GM12875 (cell line): ENCODE measurements around the gene POM121C.
"Not testable (repeated sequence)": the region's sequence is repeated elsewhere in the genome, so short reads cannot be mapped to it uniquely, and the experiment has no call there.

ENCODE experiments used
- H3K4me3 ChIP-seq: one replicate; pipeline ENCODE4 v1.5.1; 2011; ENCODE audit warnings: low read depth, low read length, control low read depth

The POM121C gene

DNA sequence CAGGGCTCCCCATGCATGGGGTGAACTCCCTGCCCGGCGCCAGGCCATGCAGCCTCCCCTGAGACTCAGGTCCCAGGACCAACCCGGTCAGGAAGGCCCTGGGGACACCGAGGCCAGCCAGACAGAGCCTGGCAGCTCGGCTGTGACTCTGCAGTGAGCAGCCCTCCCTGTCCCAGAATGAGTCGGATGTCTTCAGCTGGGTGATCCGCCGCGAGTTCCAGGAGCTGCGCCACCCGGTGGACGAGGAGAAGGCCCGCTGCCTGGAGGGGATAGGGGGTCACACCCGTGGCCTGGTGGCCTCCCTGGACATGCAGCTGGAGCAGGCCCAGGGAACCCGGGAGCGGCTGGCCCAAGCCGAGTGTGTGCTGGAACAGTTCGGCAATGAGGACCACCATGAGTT lies 81.4 kb downstream of the POM121C start:
- H3K4me3 ChIP-seq, result not testable (repeated sequence)

DNA sequence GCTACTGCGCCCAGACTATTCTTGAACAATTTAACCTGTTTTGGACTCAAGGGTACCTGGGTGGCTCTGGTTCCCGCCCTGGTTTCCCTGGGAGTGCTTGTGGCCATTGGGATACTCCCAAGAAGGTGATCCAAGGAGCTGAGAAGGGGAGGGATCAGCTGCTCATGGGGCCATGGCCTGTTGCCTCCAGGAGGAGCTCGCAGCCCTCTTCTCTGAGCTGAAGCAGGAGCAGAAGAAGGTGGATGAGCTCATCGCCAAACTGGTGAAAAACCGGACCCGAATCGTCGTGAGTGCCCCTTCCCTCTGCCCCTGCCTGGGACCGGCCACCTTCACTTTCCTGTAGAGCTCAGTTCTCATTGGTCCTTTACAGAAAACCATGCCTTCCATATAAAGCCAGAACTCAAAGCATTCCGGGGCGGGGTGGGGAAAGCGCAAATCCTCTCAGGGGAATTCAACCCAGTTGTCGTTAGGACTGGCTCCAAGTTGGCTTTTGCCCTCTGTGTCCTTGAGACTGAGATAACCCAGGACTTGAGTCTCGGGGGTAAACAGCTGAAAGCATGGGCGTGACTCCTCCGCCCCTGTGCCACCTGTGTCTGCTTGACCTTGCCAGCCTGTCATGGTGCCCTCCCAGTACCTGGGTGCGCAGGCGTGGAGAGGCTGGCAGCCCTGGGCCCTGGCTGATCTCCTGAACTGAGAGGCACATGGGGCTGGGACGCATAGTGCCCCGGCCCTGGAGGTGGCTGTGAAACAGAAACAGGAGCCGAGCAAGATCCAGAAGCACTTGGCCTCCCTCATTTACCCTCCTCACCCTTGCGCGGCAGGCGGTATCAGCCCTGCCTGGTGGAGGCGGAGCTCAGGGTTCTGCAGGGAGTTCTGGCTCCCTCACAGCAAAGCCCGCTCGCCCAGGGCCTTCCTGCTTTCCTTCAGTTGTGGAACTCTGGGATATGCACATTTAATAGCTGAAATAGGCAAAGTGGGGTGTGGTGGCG lies 82.3 kb downstream of the POM121C start:
- not testable (repeated sequence) for H3K4me3 ChIP-seq

DNA sequence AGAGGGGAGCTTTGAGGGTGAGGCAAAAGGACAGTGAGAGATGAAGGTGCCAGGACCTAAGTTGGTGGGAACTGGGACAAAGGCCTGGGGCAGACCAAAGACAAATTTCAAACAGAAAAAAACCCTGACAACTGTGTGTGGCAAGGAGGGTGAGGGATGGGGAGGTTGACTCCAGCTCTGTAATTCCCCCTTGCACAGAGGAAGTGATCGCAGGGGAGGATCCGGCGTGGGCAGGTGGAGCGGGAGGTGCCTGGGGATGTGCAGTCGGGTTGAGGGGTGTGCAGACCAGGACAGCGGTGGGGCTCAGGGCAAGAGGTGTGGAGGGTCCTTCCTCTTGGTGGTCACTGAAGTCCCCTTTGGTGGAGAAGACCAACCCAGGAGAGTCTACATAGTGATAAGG lies 85.5 kb downstream of the POM121C start:
- H3K4me3 ChIP-seq, result not testable (repeated sequence)

DNA sequence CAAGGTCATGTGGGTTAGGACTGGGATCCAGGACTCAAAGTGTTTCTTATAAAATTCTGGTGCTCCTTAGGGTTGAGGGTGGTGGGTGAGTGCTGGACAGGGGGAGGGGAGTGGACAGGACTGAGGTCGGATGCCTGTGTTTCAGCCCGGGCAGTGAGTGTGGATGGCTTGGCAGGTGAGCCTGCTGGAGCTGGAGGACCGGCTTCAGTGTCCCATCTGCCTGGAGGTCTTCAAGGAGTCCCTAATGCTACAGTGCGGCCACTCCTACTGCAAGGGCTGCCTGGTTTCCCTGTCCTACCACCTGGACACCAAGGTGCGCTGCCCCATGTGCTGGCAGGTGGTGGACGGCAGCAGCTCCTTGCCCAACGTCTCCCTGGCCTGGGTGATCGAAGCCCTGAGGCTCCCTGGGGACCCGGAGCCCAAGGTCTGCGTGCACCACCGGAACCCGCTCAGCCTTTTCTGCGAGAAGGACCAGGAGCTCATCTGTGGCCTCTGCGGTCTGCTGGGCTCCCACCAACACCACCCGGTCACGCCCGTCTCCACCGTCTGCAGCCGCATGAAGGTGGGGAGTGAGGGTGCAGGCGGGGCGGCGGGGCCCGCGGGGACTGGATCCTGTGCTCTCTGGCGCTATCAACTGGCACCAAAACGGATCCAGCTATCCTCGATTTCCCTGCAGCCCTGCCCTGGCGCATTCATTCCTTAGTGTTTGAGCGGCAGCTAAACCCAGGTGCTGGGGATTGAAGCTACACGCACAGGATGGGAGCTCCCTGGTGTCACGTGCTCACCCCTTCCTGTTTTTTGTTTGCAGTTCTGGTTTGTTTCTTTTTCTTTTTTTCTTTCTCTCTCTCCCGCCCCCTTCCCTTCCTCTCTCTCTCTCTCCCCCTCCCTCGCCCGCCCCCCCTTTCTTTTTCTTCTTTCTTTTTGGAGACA lies 87.1 kb downstream of the POM121C start:
- not testable (repeated sequence) for H3K4me3 ChIP-seq

DNA sequence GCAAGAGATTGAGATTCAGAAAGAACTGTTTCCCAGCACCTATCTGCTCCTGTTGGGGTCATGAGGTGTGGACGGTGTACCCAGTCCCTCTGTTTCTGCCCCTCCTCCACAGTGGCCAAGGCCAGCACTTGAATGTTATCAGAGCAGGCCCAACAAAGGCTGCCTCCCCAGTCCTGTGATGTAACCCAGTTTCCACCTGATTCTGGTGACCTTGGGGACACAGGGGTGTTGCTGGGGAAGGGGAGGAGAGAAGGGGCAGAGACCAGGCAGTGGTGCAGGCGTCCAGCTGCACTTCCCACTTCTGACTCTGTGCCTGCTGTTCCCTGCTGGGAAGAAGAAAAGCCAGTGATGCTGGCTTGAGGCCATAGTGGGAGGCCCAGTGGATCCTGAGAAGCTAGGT lies 88.2 kb downstream of the POM121C start:
- H3K4me3 ChIP-seq, result not testable (repeated sequence)

DNA sequence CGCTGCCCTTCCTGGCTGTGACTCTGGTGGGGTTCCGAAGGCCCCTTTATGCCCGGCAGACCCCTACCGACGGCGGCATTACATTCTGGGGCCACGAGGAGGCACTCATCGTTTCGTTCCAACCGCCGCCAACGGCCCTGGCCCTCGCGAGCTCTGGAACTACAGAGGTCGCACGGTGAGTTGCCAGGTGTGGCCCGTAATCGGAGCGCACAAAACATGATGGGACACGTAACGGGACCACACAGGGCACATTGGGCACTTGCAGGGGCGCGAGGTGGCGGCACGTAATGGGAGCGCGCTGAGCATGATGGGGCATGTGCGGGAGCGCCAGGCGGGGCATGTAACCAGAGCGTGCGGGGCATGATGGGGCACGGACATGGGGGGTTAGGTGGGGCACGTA lies 90.8 kb downstream of the POM121C start, which contains the start of gene TRIM73:
Gene TRIM73 (plus strand): TSS at position 301 of the 400 bp plus-strand sequence. CDS start 3,305 bp downstream, outside the sequence.
- H3K4me3 ChIP-seq, result not testable (repeated sequence)

DNA sequence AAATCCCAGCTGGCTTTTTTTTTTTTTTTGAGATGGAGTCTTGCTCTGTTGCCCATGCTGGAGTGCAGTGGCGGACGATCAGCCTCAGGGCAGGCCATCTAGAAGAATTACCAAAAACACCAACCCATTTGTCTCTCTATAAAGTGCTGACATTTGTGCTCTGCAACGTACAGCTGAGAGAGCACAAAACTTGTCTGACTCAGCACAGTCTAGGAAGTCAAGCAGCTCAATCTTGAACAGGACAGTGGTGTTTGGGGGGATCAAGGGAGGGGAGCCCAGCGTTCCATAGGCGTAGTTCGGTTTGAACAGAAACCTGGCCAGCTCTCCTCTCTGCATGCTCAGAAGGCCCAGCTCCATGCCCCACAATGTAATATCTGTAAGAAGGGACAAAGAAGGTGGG lies 92.9 kb downstream of the POM121C start:
- not testable (repeated sequence) for H3K4me3 ChIP-seq

DNA sequence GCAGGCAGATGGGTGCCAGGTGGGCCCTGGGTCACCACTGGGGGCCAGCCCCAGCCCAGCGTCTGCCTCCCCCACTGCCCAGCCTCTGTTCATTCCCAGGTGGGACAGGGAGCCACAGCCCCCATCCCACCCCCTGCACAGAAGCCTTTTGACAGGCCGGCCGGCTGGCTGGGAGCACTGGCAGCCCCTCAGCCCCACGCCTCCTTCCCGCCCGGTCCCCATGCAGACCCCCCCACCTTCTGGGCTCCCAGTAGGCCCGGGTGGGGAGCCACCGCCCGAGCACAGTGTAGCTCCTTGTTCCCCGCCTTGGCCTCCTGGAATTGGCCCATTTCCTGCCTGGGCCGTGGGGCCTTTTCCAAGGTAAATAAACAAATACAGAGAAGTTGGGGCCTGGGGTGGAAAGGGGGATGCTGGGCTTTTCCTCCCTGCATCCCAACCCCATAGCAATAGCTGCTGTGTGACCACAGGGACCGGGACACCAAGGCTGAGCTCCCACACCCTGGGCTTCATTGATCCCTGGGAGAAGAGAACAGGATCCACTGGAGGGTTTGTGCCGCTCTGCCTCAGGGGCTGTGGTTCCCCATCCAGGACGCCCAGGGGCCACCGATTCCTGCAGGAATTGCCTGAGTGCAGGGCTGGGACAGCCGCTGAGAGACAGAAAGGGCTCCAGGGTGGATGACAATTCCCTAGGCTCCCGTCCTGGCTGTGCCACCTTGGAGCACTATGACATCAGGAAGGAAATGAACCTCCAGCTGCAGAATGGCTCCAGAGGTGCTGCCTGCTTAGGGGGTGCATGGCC lies 111.4 kb downstream of the POM121C start:
- H3K4me3 ChIP-seq, result not testable (repeated sequence)

DNA sequence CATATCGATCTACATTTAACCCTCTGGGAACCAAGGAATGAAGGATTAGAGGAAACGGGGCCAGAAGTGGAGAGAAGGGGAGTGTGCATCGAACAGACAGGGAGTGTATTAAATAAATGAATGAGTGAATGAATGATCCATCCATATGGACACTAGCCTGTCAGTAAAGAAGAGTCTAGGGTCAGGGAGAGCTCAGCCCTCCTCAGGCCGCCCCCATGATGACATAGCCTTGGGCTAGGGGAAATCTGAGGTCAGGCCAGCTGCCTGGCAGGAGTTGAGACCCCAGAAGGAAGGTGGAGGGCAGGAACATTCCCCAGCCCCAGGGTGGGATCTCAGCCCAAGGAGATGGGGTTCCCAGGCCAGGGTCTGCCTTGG lies 112.0 kb downstream of the POM121C start:
- H3K4me3 ChIP-seq, result not testable (repeated sequence)

DNA sequence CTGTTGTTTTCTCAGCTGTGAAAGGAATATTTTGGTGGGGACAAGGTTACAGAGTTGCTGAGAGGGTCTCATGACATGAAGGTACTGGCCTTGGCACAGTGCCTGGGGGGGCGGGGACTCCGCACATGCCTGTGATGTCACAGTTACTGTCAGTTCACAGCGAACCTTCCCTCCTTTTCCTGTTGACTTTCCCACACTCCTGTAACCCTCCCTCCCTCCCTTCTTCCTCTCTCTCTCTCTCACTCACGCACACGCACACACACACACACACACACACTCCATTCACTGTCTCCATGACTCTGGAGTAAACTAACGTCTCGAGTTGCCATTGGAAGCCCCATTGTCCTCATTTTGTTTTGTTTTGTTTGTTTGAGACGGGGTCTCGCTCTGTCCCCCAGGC lies 118.8 kb downstream of the POM121C start:
- H3K4me3 ChIP-seq, result not testable (repeated sequence)
